GM18951 (cell line): Measurements from ENCODE around the gene C11orf97.
A peak's percentile ranks its signal among the peaks of the same experiment; 100 is the strongest.

Experiments
- POLR2A ChIP-seq: IDR thresholded peaks from 4 replicates; pipeline ENCODE4 v1.6.1; 2011; ENCODE audit warnings: mild to moderate bottlenecking; ENCODE audit not compliant: insufficient read length, insufficient read depth; ENCODE audit errors: extremely low read depth
- in situ Hi-C: fragments of 300-500 bp; cut with MboI; formaldehyde crosslinking; loops from one replicate; pipeline ENCODE4 v1.12.0; 2022; ENCODE audit warnings: low sequenced_read_pairs, mixed read lengths, inconsistent platforms; ENCODE audit not compliant: unreplicated experiment

C11orf97 gene, protein sequence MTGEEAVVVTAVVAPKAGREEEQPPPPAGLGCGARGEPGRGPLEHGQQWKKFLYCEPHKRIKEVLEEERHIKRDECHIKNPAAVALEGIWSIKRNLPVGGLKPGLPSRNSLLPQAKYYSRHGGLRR

DNA sequence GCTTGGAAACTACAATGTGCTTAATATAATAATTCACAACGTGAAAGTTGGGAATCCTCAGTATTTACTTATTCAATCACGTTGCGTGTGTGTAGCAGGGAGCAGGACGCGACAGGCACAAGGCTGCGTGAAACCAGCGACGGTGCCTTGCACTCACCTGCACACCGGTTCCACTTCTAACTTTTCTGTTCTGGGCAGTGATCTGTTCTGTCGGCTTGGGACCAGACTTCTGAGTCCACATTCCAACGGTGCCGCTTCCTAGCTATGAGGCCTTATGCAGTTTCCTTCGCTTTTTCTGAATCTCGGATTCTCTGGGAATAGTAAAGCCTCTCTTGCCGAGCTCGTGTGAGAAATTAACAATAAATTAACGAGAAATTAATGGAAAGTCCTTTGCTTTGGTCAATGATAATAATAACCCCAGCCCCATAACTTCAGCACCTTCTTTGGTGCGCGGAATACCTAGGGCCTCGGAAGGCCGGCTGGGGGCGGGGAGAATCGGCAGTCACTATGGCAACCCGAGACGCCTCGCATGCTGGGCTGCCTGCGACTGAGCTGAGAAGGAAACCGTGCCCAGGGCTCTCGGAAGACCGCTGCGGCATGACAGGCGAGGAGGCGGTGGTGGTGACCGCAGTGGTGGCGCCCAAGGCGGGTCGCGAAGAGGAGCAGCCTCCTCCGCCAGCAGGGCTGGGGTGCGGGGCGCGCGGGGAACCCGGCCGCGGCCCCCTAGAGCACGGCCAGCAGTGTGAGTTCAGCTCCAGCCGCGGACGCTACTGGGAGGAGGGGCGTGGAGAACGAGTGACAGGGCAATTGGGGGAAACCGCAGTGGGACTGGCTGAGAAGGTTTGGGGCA, at the start of gene C11orf97:
Gene C11orf97 (plus strand): TSS at position 530 of the 850 bp plus-strand sequence. CDS start 68 bp downstream, at position 598.
- in situ Hi-C loops, result loop anchor here (25.0 kb wide), 1 partner anchor 350 kb away; no protein-coding TSS in a partner anchor

GRCh38 chr11:94469416-94469815, 42.8 kb upstream of the C11orf97 start:
- no peak for TF ChIP-seq POLR2A
- in situ Hi-C loops, result no loop called here

More for the DNA sequence above, at the start of gene C11orf97:
- no peak for TF ChIP-seq POLR2A

DNA sequence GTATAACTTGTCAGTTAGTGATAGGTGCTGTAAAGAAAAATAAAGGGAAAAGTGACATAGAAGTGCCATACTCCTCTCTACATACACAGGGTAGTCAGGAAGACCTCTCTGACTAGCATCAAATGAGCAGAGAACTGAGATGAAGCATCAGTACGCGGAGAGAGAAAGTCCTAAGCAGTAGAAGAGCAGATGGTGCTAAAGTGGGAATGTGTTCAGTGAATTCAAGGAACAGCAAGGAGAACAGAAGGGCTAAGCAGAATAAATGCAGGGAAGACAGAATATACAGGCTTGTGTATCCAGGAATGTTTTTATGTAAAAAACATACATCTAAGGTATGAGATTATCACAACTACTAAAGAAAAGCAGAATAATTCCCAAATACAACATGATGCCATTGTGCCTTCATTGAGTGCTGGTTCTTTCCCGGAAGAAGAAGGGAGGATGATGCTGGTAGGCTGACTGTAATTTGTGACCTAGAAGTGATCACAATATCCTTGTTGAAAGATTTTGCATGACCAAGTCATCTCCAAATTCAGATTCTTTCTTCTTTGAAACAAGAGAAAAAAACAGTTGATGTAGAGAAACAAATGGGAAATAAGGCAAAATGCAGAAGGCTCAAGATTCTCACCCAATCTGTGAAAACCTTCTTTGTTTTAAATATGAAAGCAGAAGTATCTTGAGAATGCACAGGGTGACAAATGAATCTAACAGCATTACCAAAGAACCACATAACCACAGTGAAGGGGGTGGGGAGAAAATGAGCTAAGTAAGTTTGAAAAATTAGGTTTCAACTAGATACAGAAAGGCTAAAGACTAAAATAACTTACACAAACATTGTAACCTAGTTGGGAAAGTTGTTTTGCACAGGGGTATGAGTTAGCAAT, 39.1 kb upstream of the C11orf97 start:
- in situ Hi-C loops, result no loop called here
- no peak for TF ChIP-seq POLR2A

GRCh38 chr11:94477624-94478023, 34.6 kb upstream of the C11orf97 start:
- in situ Hi-C loops, result loop anchor here (25.0 kb wide), 1 partner anchor 565 kb away; no protein-coding TSS in a partner anchor
- no peak for TF ChIP-seq POLR2A

GRCh38 chr11:94481342-94481741, 30.9 kb upstream of the C11orf97 start:
- no peak for TF ChIP-seq POLR2A
- in situ Hi-C loops, result loop anchor here (25.0 kb wide), 1 partner anchor 569 kb away; no protein-coding TSS in a partner anchor

GRCh38 chr11:94486068-94486467, 26.2 kb upstream of the C11orf97 start:
- in situ Hi-C loops, result loop anchor here (25.0 kb wide), 1 partner anchor 574 kb away; no protein-coding TSS in a partner anchor
- no peak for TF ChIP-seq POLR2A

GRCh38 chr11:94493281-94494125, 18.8 kb upstream of the C11orf97 start, which contains the start of the genes ANKRD49 and MRE11:
ANKRD49 (plus strand) TSS chr11:94493984; CDS start chr11:94496694, 2,710 bp downstream.
MRE11 (minus strand) TSS chr11:94493844; CDS start chr11:94492801, 1,043 bp downstream.
- in situ Hi-C loops, result loop anchor here (25.0 kb wide), 1 partner anchor 581 kb away; no protein-coding TSS in a partner anchor
- peak; percentile 71 for TF ChIP-seq POLR2A

- TF ChIP-seq POLR2A, result no peak
- in situ Hi-C loops, result loop anchor here (25.0 kb wide), 1 partner anchor 582 kb away; no protein-coding TSS in a partner anchor
Observed at GRCh38 chr11:94494126-94494680, 18.1 kb upstream of the C11orf97 start.

- in situ Hi-C loops, result loop anchor here (5.0 to 25.0 kb wide), 2 partner anchors 178 to 338 kb away; no protein-coding TSS in a partner anchor
- TF ChIP-seq POLR2A, result no peak
Observed at GRCh38 chr11:94500181-94500580, 12.1 kb upstream of the C11orf97 start.

DNA sequence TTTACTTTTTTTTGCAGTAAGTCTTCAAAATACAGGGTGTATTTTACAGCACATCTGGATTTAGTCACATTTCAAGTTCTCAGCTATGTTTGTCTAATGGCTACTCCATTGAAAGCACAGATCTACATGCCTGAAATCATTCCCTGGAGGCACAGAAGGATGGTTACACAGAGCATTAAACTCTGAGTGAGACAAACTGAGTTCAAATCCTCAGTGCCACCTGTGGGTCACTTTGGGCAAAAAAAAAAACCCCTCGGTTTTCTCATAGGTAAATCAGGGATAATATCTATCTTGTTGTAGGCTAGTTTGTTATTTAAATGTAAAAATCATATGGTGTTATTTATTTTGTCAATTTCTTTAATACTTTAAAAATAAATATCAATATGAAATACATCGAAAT, 10.7 kb upstream of the C11orf97 start:
- in situ Hi-C loops, result loop anchor here (5.0 to 25.0 kb wide), 2 partner anchors 179 to 339 kb away; no protein-coding TSS in a partner anchor

GRCh38 chr11:94504689-94505293, 7.5 kb upstream of the C11orf97 start:
- TF ChIP-seq POLR2A, result no peak
- in situ Hi-C loops, result loop anchor here (5.0 to 25.0 kb wide), 2 partner anchors 182 to 342 kb away; no protein-coding TSS in a partner anchor

More for the DNA sequence above, 10.7 kb upstream of the C11orf97 start:
- no peak for TF ChIP-seq POLR2A

- in situ Hi-C loops, result loop anchor here (25.0 kb wide), 1 partner anchor 344 kb away; no protein-coding TSS in a partner anchor
Observed at GRCh38 chr11:94506513-94506912, 5.7 kb upstream of the C11orf97 start.
